Stimulated activated CD8-positive, alpha-beta memory T cell treated with anti-CD3 and anti-CD28 coated beads, Interleukin-4, amount 100 ng/mL, for 1 hour (primary cell): ENCODE results near the gene INTS11.
"Not testable (repeated sequence)": the region's sequence is repeated elsewhere in the genome, so short reads cannot be mapped to it uniquely, and the experiment has no call there.

ENCODE experiments used
- DNase-seq, 2 donors: peaks; one replicate each; pipeline ENCODE4 v3.0.0-alpha.2; 2020; ENCODE audit warnings: low read depth in 2 of 2, low spot score in 1 of 2

INTS11 gene

GRCh38 chr1:1324524-1325287, at the start of gene INTS11, which contains the start of gene CPTP:
TSS of gene INTS11 (minus strand) at chr1:1324660. CDS start at chr1:1324608, 52 bp downstream.
TSS of gene CPTP (plus strand) at chr1:1324802. CDS start at chr1:1326911, 2,109 bp downstream.
- DNase-seq: peak; percentile 88 to 96

- no peak for DNase-seq
Observed at GRCh38 chr1:1373815-1374588, 49.5 kb upstream of the INTS11 start.

GRCh38 chr1:1373051-1373814, 48.8 kb upstream of the INTS11 start:
- DNase-seq: no peak

- DNase-seq: peak; percentile 55 to 59
Observed at GRCh38 chr1:1371746-1372711, 47.6 kb upstream of the INTS11 start.

- no peak for DNase-seq
Observed at GRCh38 chr1:1371364-1371745, 46.9 kb upstream of the INTS11 start.

GRCh38 chr1:1370771-1371300, 46.4 kb upstream of the INTS11 start:
- DNase-seq: no peak

- not testable (repeated sequence) for DNase-seq
Observed at GRCh38 chr1:1370094-1370493, 45.6 kb upstream of the INTS11 start.

- DNase-seq: no peak
Observed at GRCh38 chr1:1367315-1367714, 42.9 kb upstream of the INTS11 start.

GRCh38 chr1:1366699-1367066, 42.2 kb upstream of the INTS11 start:
- no peak for DNase-seq

GRCh38 chr1:1365875-1366698, 41.6 kb upstream of the INTS11 start:
- no peak for DNase-seq

GRCh38 chr1:1364266-1364665, 39.8 kb upstream of the INTS11 start:
- no peak for DNase-seq

- DNase-seq: no peak
Observed at GRCh38 chr1:1361982-1362423, 37.5 kb upstream of the INTS11 start.

- no peak for DNase-seq
Observed at GRCh38 chr1:1361233-1361981, 36.9 kb upstream of the INTS11 start.

- DNase-seq: no peak
Observed at GRCh38 chr1:1360506-1361169, 36.2 kb upstream of the INTS11 start.

- DNase-seq: no peak
Observed at GRCh38 chr1:1359664-1360468, 35.4 kb upstream of the INTS11 start.

GRCh38 chr1:1359308-1359663, 34.8 kb upstream of the INTS11 start:
- no peak for DNase-seq
